Transverse colon (tissue), 4 donors: ENCODE measurements around the gene ATXN8OS. TPM values are rescaled to one million over a fixed set of nuclear protein-coding genes. Genes with fewer than 3 reads are reported as not detected.

Experiments
- DNase-seq: peaks from one replicate; pipeline ENCODE4 v3.0.0-alpha.2; 2019
- H3K27ac ChIP-seq, 4 donors: fragments of 200-600 bp; sonication (generic); 2 replicates each; pipeline ENCODE4 v1.5.1; 2016 to 2018; ENCODE audit warnings: inconsistent platforms in 4 of 4
- H3K27me3 ChIP-seq: fragments of 200-600 bp; sonication (generic); 2 replicates; pipeline ENCODE4 v1.5.1; 2017; ENCODE audit warnings: inconsistent platforms
- H3K36me3 ChIP-seq, 4 donors: fragments of 200-600 bp; sonication (generic); 2 replicates each; pipeline ENCODE4 v1.5.1; 2017 to 2019; ENCODE audit warnings: inconsistent platforms in 4 of 4
- H3K4me1 ChIP-seq, 4 donors: fragments of 200-600 bp; sonication (generic); 2 replicates each; pipeline ENCODE4 v1.5.1; 2017 to 2020; ENCODE audit warnings: inconsistent platforms in 4 of 4
- H3K4me3 ChIP-seq, 4 donors: fragments of 200-600 bp; sonication (generic); 1 replicate in 1 of 4; 2 replicates in 3 of 4; pipeline versions ENCODE4 v1.5.1 to v1.6.1; 2017 to 2019; ENCODE audit warnings: inconsistent platforms in 4 of 4
- H3K9me3 ChIP-seq, 2 donors: fragments of 200-600 bp; sonication (generic); 2 replicates each; pipeline ENCODE4 v1.5.1; 2017 to 2019; ENCODE audit warnings: inconsistent platforms in 2 of 2
- EP300 ChIP-seq: sonication (generic); formaldehyde crosslinking; IDR thresholded peaks from one replicate; pipeline ENCODE4 v1.6.1; 2017; ENCODE audit warnings: antibody characterized with exemption, low read depth
- POLR2A ChIP-seq: fragments of 450-650 bp; IDR thresholded peaks from one replicate; pipeline ENCODE4 v1.6.1; 2016; ENCODE audit warnings: antibody characterized with exemption, mild to moderate bottlenecking, moderate library complexity
- POLR2AphosphoS5 ChIP-seq, 3 donors: sonication (generic); formaldehyde crosslinking; IDR thresholded peaks; one replicate each; pipeline ENCODE4 v1.6.1; 2016; ENCODE audit warnings: antibody characterized with exemption in 3 of 3
- WGBS, 2 donors: methylation state at CpG; one replicate each; pipeline ENCODE4 v1.1.5; 2018; ENCODE audit warnings: low coverage in 1 of 2; 5-methylcytosine and 5-hydroxymethylcytosine counted together
- in situ Hi-C, 4 donors: fragments of 200-750 bp; cut with MboI; loops; one replicate each; pipeline versions ENCODE4 v1.15.0 to v1.15.1; 2017; ENCODE audit warnings: low sequenced_read_pairs in 3 of 4, low pct_ligation_motif_present in 1 of 4, low pct_unique_long_range_greater_than_20kb in 1 of 4
- intact Hi-C: fragments of 100-400 bp; cut with DNase I; formaldehyde crosslinking; loops from one replicate; pipeline ENCODE4 v1.15.1; 2023; ENCODE audit warnings: low total_unique reads
- total RNA-seq, 4 donors: library from RNA; depleted of rRNA; stranded (reverse); fragments of >200 nt; gene quantifications; one replicate each; pipeline ENCODE4 v1.1.0, GENCODE V29; 2016
- TF ChIP-seq, protein P1 (sequence below), 5 experiments: fragments of 200-600 bp in 3 of 5; fragments of 450-650 bp in 2 of 5; sonication (generic) in 3 of 5; IDR thresholded peaks; 1 replicate in 2 of 5; 2 replicates in 3 of 5; pipeline ENCODE4 v1.5.1; 2016 to 2017; ENCODE audit warnings: antibody characterized with exemption in 5 of 5, inconsistent platforms in 3 of 5, mild to moderate bottlenecking in 2 of 5, moderate library complexity in 1 of 5

The ATXN8OS gene
- total RNA-seq, 4 donors from 2014 or later, result not detected

DNA sequence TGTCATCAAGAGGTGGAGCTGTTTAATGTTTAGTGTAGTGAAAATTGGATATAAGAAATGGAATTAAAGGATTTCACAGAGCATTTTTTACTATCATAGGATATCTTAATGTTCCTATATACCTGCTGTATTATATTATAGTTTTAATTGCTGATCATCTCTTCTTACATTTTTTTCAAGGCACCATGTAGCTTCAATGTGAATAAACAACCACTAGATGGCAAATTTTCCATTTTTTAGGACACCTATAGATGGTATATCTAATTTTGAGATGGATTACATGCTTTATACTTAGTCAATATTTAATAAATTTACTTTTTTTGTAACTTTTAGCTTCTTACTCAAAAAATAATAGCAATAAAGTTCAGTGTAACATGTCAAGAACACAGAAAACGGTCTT, 9.0 kb upstream of the ATXN8OS start:
- in situ Hi-C loops, result no loop called here
- DNase-seq, result no peak
- H3K4me1 ChIP-seq, result no peaks in the 10 kb centered on the region
- no peak for TF ChIP-seq POLR2A
- no peak for TF ChIP-seq EP300
- no peak for TF ChIP-seq POLR2AphosphoS5 (IDR thresholded peaks at IDR 0.05)
- TF ChIP-seq, protein P1, sequence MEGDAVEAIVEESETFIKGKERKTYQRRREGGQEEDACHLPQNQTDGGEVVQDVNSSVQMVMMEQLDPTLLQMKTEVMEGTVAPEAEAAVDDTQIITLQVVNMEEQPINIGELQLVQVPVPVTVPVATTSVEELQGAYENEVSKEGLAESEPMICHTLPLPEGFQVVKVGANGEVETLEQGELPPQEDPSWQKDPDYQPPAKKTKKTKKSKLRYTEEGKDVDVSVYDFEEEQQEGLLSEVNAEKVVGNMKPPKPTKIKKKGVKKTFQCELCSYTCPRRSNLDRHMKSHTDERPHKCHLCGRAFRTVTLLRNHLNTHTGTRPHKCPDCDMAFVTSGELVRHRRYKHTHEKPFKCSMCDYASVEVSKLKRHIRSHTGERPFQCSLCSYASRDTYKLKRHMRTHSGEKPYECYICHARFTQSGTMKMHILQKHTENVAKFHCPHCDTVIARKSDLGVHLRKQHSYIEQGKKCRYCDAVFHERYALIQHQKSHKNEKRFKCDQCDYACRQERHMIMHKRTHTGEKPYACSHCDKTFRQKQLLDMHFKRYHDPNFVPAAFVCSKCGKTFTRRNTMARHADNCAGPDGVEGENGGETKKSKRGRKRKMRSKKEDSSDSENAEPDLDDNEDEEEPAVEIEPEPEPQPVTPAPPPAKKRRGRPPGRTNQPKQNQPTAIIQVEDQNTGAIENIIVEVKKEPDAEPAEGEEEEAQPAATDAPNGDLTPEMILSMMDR (IDR thresholded peaks at IDR 0.05), result peak in 3 of 5 experiments; percentile 11 to 22 (median 17)
- no peaks in the 10 kb centered on the region for H3K27me3 ChIP-seq
- H3K27ac ChIP-seq, result no peak overlapping the region
- no peaks in the 10 kb centered on the region for H3K36me3 ChIP-seq
- no peak overlapping the region for H3K4me3 ChIP-seq
- WGBS, 2 donors, result 38% methylated on average over 1 of the region's 1 CpG
- intact Hi-C loops, result no loop called here
- H3K9me3 ChIP-seq, result no peaks in the 10 kb centered on the region

DNA sequence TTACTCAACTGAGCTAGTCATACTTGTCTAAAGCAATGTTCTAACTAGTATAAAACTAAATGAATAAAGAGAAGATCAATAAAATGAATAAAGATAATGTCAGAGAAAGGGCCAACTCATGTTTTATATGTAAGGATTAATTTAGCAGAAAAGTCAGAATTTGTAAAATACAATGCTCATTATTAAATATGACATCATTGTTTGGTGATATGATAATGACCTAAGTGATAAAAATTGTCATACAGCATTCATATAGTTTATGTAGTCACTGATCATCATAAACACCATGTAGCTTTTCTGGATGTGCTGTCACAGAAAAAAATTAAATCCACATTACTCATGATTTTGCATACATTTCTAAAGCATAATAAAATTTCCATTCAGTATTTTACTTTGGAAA, 3.1 kb upstream of the ATXN8OS start:
- H3K27ac ChIP-seq, result no peak overlapping the region
- no peak overlapping the region for H3K4me3 ChIP-seq
- peaks cover 10% of the 10 kb centered on the region for H3K27me3 ChIP-seq
- H3K9me3 ChIP-seq, result no peaks in the 10 kb centered on the region
- no peak for TF ChIP-seq POLR2AphosphoS5 (IDR thresholded peaks at IDR 0.05)
- TF ChIP-seq, protein P1 (IDR thresholded peaks at IDR 0.05), result no peak
- DNase-seq, result no peak
- no peaks in the 10 kb centered on the region for H3K36me3 ChIP-seq
- no peaks in the 10 kb centered on the region for H3K4me1 ChIP-seq
- in situ Hi-C loops, result no loop called here
- intact Hi-C loops, result no loop called here

DNA sequence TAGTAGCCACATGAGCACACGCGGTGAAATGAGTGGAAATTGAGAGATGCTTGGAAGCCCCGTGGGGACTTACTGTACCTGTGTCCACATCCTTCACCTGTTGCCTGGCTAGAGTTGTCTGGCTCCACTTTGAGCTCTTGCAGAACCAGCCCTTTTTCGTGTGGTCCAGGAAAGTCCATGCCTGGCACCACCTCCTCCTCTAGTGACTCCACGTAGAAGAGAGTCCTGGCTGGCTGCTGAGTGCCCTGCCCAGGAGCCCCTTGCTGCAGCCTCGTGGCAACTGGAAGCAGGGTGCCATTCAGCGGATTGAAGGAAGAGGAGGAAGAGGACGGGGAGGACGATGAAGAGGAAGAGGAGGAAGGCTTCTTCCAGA, 515 bp upstream of the ATXN8OS start:
- 0 to 44% methylated on average over 2 to 9 of the region's 9 CpGs for WGBS, 2 donors
- in situ Hi-C loops (no loop called here), intact Hi-C loops (no loop called here)
- Histone ChIP-seq H3K27me3 (peaks cover 10% of the 10 kb centered on the region), H3K4me3 (no peak overlapping the region), H3K9me3 (no peaks in the 10 kb centered on the region), H3K4me1 (no peaks in the 10 kb centered on the region), H3K36me3 (no peaks in the 10 kb centered on the region), H3K27ac (no peak overlapping the region)
- no peak for DNase-seq
- no peak for TF ChIP-seq EP300
- TF ChIP-seq, protein P1 (IDR thresholded peaks at IDR 0.05), result no peak
- TF ChIP-seq POLR2A, result no peak
- no peak for TF ChIP-seq POLR2AphosphoS5 (IDR thresholded peaks at IDR 0.05)

DNA sequence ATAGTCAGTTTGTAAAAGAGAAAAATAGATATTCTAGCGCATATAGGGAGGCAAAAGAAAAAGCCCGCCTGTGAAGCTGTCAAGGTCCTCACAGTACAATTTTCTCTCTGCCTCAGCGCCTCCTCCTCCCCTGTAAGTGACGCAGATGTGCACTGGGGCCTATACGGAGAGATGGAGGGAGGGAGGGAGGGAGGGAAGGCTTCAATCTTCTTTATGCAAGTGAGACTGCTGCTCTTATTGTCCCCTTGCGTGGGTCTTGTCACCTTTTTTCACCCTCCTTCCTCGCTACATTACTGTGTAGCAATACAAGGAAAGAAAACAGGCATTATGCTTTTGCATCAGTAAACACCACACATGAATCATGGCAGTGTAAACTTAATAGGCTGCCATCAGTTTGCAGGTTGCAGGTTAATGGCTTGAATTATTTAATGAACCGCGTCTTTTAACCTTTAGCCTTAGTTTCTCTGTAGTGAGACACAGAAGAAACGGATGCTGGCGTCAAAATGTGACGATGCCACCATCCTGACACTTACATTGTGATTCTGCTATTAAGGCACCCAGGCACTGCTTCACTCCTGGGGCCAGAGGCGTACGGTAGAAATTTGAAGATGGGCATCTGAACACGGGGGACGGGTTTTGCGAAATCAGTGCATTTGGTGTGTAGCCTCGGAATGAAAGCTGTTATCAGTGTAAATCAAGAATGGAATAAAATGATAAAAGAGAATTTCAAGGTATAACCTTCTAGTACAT, 905 bp downstream of the ATXN8OS start, which contains the start of gene KLHL1:
TSS of gene KLHL1 (minus strand) at position 97 of the 750 bp plus-strand sequence. CDS start 753 bp downstream, outside the sequence.
- DNase-seq, result no peak
- in situ Hi-C loops, result no loop called here
- Histone ChIP-seq H3K27me3 (peaks cover 10% of the 10 kb centered on the region), H3K9me3 (no peaks in the 10 kb centered on the region), H3K4me3 (no peak within 1 kb of the TSS), H3K36me3 (no peaks in the 10 kb centered on the region), H3K4me1 (no peaks in the 10 kb centered on the region), H3K27ac (no peak within 1 kb of the TSS)
- WGBS, 2 donors, result 62 to 67% methylated on average over 8 to 18 of the region's 18 CpGs
- intact Hi-C loops, result no loop called here
- no peak for TF ChIP-seq EP300
- TF ChIP-seq, protein P1 (IDR thresholded peaks at IDR 0.05), result no peak
